Ovary (tissue), 3 donors: Measurements from ENCODE around the gene EFCAB13.
"Not testable (repeated sequence)": the region's sequence is repeated elsewhere in the genome, so short reads cannot be mapped to it uniquely, and the experiment has no call there.

ENCODE experiments used
- POLR2A ChIP-seq: fragments of 450-650 bp; IDR thresholded peaks from one replicate; pipeline ENCODE4 v1.6.1; 2017; ENCODE audit warnings: antibody characterized with exemption, mild to moderate bottlenecking, moderate library complexity
- TF ChIP-seq, protein P1 (sequence below), 3 donors: fragments of 450-650 bp in 2 of 3; fragments of 200-600 bp in 1 of 3; IDR thresholded peaks; one replicate each; pipeline versions ENCODE4 v1.5.1 to v1.8.0; 2016 to 2022; ENCODE audit warnings: antibody characterized with exemption in 3 of 3, mild to moderate bottlenecking in 1 of 3
- donor health status: DM: no; HTN: no; CAD: no.

DNA sequence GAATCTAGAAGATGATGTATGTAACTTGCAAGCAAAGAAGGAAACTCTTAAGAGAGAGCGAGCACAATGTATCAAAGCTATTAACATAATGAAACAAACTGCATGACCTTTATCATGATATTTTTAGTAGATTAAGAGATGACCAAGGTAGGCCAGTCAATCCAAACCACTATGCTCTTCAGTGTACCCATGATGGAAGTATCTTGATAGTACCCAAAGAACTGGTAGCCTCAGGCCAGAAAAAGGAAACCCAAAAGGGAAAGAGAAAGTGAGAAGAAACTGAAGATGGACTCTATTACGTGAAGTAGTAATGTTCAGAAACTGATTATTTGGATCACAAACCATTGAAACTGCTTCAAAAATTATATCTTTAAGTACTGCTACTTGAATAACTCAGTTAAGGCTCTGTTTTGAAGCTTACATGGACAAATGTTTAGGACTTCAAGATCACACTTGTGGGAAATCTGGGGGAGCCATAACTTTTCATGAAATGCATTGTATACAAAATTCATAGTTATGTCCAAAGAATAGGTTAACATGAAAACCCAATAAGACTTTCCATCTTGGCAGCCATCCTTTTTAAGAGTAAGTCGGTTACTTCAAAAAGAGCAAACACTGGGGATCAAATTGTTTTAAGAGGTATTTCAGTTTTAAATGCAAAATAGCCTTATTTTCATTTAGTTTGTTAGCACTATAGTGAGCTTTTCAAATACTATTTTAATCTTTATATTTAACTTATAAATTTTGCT, 102.3 kb downstream of the EFCAB13 start:
- TF ChIP-seq, protein P1, sequence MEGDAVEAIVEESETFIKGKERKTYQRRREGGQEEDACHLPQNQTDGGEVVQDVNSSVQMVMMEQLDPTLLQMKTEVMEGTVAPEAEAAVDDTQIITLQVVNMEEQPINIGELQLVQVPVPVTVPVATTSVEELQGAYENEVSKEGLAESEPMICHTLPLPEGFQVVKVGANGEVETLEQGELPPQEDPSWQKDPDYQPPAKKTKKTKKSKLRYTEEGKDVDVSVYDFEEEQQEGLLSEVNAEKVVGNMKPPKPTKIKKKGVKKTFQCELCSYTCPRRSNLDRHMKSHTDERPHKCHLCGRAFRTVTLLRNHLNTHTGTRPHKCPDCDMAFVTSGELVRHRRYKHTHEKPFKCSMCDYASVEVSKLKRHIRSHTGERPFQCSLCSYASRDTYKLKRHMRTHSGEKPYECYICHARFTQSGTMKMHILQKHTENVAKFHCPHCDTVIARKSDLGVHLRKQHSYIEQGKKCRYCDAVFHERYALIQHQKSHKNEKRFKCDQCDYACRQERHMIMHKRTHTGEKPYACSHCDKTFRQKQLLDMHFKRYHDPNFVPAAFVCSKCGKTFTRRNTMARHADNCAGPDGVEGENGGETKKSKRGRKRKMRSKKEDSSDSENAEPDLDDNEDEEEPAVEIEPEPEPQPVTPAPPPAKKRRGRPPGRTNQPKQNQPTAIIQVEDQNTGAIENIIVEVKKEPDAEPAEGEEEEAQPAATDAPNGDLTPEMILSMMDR (IDR thresholded peaks at IDR 0.05) = not testable (repeated sequence)
- not testable (repeated sequence) for TF ChIP-seq POLR2A
